ENCODE results near the gene C2CD4D. TPM values are rescaled to one million over a fixed set of nuclear protein-coding genes. Genes with fewer than 3 reads are reported as not detected.

The C2CD4D gene
- total and polyA plus RNA-seq, 12 donors = 0.06 to 0.55 (median 0.22) TPM; not detected in 6

DNA sequence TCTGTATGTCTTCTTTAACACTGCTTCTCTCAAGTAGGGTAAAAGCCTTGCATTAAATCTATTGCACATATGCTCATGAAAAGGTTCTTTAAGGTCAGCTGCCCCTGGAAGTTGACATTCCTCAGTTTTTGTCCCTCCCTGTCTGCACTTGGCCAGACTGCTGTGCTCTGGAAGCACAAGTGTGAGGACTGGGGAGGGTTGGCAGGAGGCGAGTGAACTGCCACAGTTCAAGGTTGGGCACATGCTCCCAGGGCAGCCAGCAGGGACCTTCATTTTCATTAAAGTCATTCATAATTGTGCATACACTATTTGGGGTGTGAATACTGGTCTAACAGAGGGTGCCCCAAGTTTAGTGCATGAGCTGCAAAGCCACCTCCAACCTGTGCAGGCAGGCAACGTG is 24.8 kb upstream of the C2CD4D start:
- Histone ChIP-seq H3K9me3 (replicated peaks in 1 of 3) (no peaks in the 10 kb centered on the region), H3K36me3 (replicated peaks in 1 of 2) (no peaks in the 10 kb centered on the region), H3K27me3 (no peaks in the 10 kb centered on the region), H3K4me1 (replicated peaks in 1 of 2) (no peaks in the 10 kb centered on the region), H3K27ac (no peak overlapping the region), H3K4me3 (no peak overlapping the region)
- peak in 1 of 7 donors; percentile 19 for DNase-seq
- 11 to 50% (median 34%) methylated on average over 2 of the region's 2 CpGs for WGBS, 4 donors
- intact Hi-C loops (cut with DNase I) = no loop called here
- no peak for TF ChIP-seq POLR2A (IDR thresholded peaks at IDR 0.05)
- TF ChIP-seq, protein P1, sequence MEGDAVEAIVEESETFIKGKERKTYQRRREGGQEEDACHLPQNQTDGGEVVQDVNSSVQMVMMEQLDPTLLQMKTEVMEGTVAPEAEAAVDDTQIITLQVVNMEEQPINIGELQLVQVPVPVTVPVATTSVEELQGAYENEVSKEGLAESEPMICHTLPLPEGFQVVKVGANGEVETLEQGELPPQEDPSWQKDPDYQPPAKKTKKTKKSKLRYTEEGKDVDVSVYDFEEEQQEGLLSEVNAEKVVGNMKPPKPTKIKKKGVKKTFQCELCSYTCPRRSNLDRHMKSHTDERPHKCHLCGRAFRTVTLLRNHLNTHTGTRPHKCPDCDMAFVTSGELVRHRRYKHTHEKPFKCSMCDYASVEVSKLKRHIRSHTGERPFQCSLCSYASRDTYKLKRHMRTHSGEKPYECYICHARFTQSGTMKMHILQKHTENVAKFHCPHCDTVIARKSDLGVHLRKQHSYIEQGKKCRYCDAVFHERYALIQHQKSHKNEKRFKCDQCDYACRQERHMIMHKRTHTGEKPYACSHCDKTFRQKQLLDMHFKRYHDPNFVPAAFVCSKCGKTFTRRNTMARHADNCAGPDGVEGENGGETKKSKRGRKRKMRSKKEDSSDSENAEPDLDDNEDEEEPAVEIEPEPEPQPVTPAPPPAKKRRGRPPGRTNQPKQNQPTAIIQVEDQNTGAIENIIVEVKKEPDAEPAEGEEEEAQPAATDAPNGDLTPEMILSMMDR (IDR thresholded peaks at IDR 0.05) = no peak

DNA sequence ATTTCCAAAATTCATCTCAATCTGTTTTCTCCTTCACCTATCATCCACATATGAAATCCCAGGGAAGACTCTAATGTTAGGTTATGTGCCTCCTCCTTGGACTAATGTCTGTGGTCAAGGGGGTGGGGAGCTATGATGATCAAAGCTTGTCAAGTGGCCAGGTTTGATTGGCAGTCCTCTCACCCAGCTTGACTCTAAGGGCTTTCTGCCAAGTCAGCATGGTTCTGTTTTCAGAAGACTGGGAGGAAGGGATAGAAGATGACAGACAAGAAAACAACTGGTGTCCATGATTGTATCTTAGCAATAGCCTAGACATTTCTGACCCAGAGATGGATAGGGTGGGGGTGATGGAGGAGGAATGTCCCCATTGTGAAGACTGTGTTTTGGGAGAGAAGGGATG is 23.0 kb upstream of the C2CD4D start:
- no peaks in the 10 kb centered on the region for H3K9me3 ChIP-seq (replicated peaks in 1 of 3)
- no peaks in the 10 kb centered on the region for H3K36me3 ChIP-seq (replicated peaks in 1 of 2)
- H3K27ac ChIP-seq = no peak overlapping the region
- H3K4me3 ChIP-seq = no peak overlapping the region
- H3K4me1 ChIP-seq (replicated peaks in 1 of 2) = no peaks in the 10 kb centered on the region
- no peak for TF ChIP-seq POLR2A (IDR thresholded peaks at IDR 0.05)
- TF ChIP-seq, protein P1 (IDR thresholded peaks at IDR 0.05) = no peak
- no peak for DNase-seq
- no peaks in the 10 kb centered on the region for H3K27me3 ChIP-seq
- intact Hi-C loops (cut with DNase I) = no loop called here

DNA sequence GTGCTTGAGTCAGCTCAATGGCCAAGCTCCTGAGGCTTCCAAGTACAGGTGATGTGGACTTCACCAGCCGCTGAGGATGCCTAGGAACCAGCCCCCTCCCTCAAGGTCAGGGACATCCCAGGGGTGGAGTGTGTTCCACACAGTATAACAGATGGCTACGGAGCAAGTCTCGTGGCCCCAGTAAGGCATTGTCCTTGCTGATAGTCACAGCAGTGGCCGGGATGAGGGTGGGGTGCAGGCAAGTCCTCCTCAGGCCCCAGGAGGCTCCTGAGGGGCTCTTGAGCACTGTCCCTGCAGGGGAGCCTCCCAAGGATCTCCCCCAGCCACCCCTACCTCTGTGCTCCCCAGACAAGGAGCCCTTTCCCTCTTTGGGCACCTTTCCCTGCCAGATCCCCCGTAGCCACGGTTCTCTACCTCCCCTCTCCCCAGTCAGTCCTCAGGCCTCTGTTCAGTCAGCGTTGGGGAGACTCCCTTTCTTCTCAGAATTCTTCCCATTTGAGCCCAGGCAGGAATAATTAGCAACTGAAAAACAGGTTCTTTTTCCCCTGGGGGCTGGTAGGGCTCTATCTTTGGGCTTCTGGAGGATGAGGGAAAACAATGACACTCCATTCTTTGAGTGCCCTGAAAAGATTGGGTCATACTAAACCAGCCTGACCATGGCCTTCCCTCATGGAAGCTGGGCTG is 21.0 kb upstream of the C2CD4D start:
- Histone ChIP-seq H3K4me3 (no peak overlapping the region), H3K4me1 (replicated peaks in 1 of 2) (no peaks in the 10 kb centered on the region), H3K36me3 (replicated peaks in 1 of 2) (no peaks in the 10 kb centered on the region), H3K9me3 (replicated peaks in 1 of 3) (no peaks in the 10 kb centered on the region), H3K27ac (no peak overlapping the region), H3K27me3 (no peaks in the 10 kb centered on the region)
- intact Hi-C loops (cut with DNase I) = no loop called here
- no peak for TF ChIP-seq POLR2A (IDR thresholded peaks at IDR 0.05)
- TF ChIP-seq, protein P1 (IDR thresholded peaks at IDR 0.05) = no peak
- 55 to 88% (median 73%) methylated on average over 6 to 7 of the region's 7 CpGs for WGBS, 4 donors
- DNase-seq = no peak

DNA sequence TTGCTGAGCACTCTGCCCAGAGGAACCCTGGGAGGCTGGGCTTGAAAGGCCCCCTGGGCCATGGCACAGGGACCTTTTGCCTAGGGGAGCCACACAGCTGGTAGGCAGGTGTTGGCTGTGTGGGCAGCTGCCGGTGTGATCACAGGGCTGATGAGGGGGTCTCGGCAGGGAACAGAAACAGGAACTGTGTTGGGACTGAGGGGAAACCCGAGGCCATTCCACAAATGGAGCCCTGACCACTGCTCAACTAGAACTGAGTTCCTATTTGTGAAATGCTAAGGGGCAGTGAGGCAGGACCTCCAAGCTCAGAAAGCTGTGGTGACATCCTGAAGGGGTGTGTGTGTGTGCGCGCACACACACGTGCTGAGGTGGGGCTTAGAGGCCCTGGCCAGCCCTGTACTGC is 20.3 kb upstream of the C2CD4D start:
- intact Hi-C loops (cut with DNase I) = no loop called here
- no peaks in the 10 kb centered on the region for H3K9me3 ChIP-seq (replicated peaks in 1 of 3)
- no peaks in the 10 kb centered on the region for H3K4me1 ChIP-seq (replicated peaks in 1 of 2)
- H3K4me3 ChIP-seq = no peak overlapping the region
- H3K27ac ChIP-seq = no peak overlapping the region
- no peaks in the 10 kb centered on the region for H3K36me3 ChIP-seq (replicated peaks in 1 of 2)
- 79 to 95% (median 87%) methylated on average over 3 to 6 of the region's 6 CpGs for WGBS, 4 donors
- TF ChIP-seq POLR2A (IDR thresholded peaks at IDR 0.05) = no peak
- TF ChIP-seq, protein P1 (IDR thresholded peaks at IDR 0.05) = no peak
- no peak for DNase-seq
- no peaks in the 10 kb centered on the region for H3K27me3 ChIP-seq
